Ectodermal cell (in vitro differentiated cells): ENCODE data around the gene CASTOR1.

Experiments used
- H3K27ac ChIP-seq: 2 replicates; pipeline ENCODE4 v1.7.0; 2013; ENCODE audit warnings: mild to moderate bottlenecking, low read depth, low read length; ENCODE audit not compliant: insufficient read depth, poor library complexity, severe bottlenecking
- H3K27me3 ChIP-seq: 2 replicates; pipeline ENCODE4 v1.7.0; 2013; ENCODE audit warnings: mild to moderate bottlenecking, low read length; ENCODE audit not compliant: insufficient read depth, control insufficient read depth, poor library complexity, severe bottlenecking
- H3K36me3 ChIP-seq: one replicate; pipeline ENCODE4 v1.7.0; 2013; ENCODE audit warnings: low read length; ENCODE audit not compliant: control insufficient read depth, insufficient read depth
- H3K4me1 ChIP-seq: one replicate; pipeline ENCODE4 v1.7.0; 2013; ENCODE audit warnings: low read length; ENCODE audit not compliant: control insufficient read depth, insufficient read depth
- H3K4me3 ChIP-seq: 2 replicates; pipeline ENCODE4 v1.7.0; 2013; ENCODE audit warnings: low read depth, low read length, control low read depth; ENCODE audit not compliant: insufficient read depth
- H3K9me3 ChIP-seq: 2 replicates; pipeline ENCODE4 v1.7.0; 2013; ENCODE audit warnings: mild to moderate bottlenecking, low read length, moderate library complexity; ENCODE audit not compliant: control insufficient read depth
- WGBS, 2 experiments: methylation state at CpG; one replicate each; pipeline ENCODE4 v1.1.7; 2013; ENCODE audit warnings: missing lambda C conversion rate in 2 of 2; 5-methylcytosine and 5-hydroxymethylcytosine counted together

CASTOR1 gene

GRCh38 chr22:30265131-30265720, 24.1 kb downstream of the CASTOR1 start:
- WGBS, 2 experiments, result 92 to 94% methylated on average over 9 of the region's 9 CpGs

GRCh38 chr22:30263883-30264282, 25.4 kb downstream of the CASTOR1 start:
- no peaks in the 10 kb centered on the region for H3K9me3 ChIP-seq
- no peak overlapping the region for H3K27ac ChIP-seq
- H3K36me3 ChIP-seq, result no peaks in the 10 kb centered on the region
- peaks cover 6% of the 10 kb centered on the region for H3K27me3 ChIP-seq
- whole genome bisulfite sequencing, 2 experiments, result 90 to 94% methylated on average over 17 of the region's 17 CpGs
- peaks cover 4% of the 10 kb centered on the region for H3K4me1 ChIP-seq
- H3K4me3 ChIP-seq, result no peak overlapping the region

More at GRCh38 chr22:30265131-30265720, 24.1 kb downstream of the CASTOR1 start:
- Histone ChIP-seq H3K9me3 (no peaks in the 10 kb centered on the region), H3K36me3 (no peaks in the 10 kb centered on the region), H3K4me3 (no peak overlapping the region), H3K27ac (no peak overlapping the region), H3K27me3 (peaks cover 6% of the 10 kb centered on the region), H3K4me1 (peaks cover 4% of the 10 kb centered on the region)

GRCh38 chr22:30262917-30263741, 26.2 kb downstream of the CASTOR1 start:
- no peaks in the 10 kb centered on the region for H3K36me3 ChIP-seq
- no peak overlapping the region for H3K27ac ChIP-seq
- H3K27me3 ChIP-seq, result peaks cover 6% of the 10 kb centered on the region
- 46 to 48% methylated on average over 27 of the region's 27 CpGs for WGBS, 2 experiments
- H3K4me3 ChIP-seq, result no peak overlapping the region
- no peaks in the 10 kb centered on the region for H3K9me3 ChIP-seq
- H3K4me1 ChIP-seq, result peaks cover 4% of the 10 kb centered on the region

GRCh38 chr22:30262112-30262511, 27.2 kb downstream of the CASTOR1 start:
- H3K9me3 ChIP-seq, result no peaks in the 10 kb centered on the region
- no peak overlapping the region for H3K27ac ChIP-seq
- peaks cover 6% of the 10 kb centered on the region for H3K27me3 ChIP-seq
- H3K4me3 ChIP-seq, result no peak overlapping the region
- 93 to 95% methylated on average over 4 of the region's 4 CpGs for WGBS, 2 experiments
- peaks cover 4% of the 10 kb centered on the region for H3K4me1 ChIP-seq
- no peaks in the 10 kb centered on the region for H3K36me3 ChIP-seq

- WGBS, 2 experiments, result 88 to 89% methylated on average over 8 of the region's 8 CpGs
- H3K36me3 ChIP-seq, result no peaks in the 10 kb centered on the region
These were observed 28.2 kb downstream of the CASTOR1 start for GRCh38 chr22:30261134-30261533.

GRCh38 chr22:30260682-30261081, 28.6 kb downstream of the CASTOR1 start:
- Histone ChIP-seq H3K9me3 (no peaks in the 10 kb centered on the region), H3K27me3 (peaks cover 6% of the 10 kb centered on the region), H3K36me3 (no peaks in the 10 kb centered on the region), H3K4me3 (no peak overlapping the region), H3K4me1 (peaks cover 4% of the 10 kb centered on the region), H3K27ac (no peak overlapping the region)
- WGBS, 2 experiments, result 89 to 90% methylated on average over 8 of the region's 8 CpGs

More at GRCh38 chr22:30261134-30261533, 28.2 kb downstream of the CASTOR1 start:
- Histone ChIP-seq H3K27ac (no peak overlapping the region), H3K27me3 (peaks cover 6% of the 10 kb centered on the region), H3K4me1 (peaks cover 4% of the 10 kb centered on the region), H3K4me3 (no peak overlapping the region), H3K9me3 (no peaks in the 10 kb centered on the region)

GRCh38 chr22:30260276-30260675, 29.0 kb downstream of the CASTOR1 start:
- peaks cover 6% of the 10 kb centered on the region for H3K27me3 ChIP-seq
- WGBS, 2 experiments, result 91 to 92% methylated on average over 11 of the region's 11 CpGs
- H3K4me3 ChIP-seq, result no peak overlapping the region
- H3K36me3 ChIP-seq, result no peaks in the 10 kb centered on the region
- no peak overlapping the region for H3K27ac ChIP-seq
- no peaks in the 10 kb centered on the region for H3K9me3 ChIP-seq
- H3K4me1 ChIP-seq, result peaks cover 4% of the 10 kb centered on the region

- Histone ChIP-seq H3K9me3 (no peaks in the 10 kb centered on the region), H3K4me1 (peaks cover 5% of the 10 kb centered on the region), H3K4me3 (no peak overlapping the region), H3K27me3 (no peaks in the 10 kb centered on the region), H3K27ac (no peak overlapping the region), H3K36me3 (no peaks in the 10 kb centered on the region)
- 68 to 79% methylated on average over 6 of the region's 6 CpGs for WGBS, 2 experiments
These were observed 35.0 kb downstream of the CASTOR1 start for GRCh38 chr22:30254314-30254713.

- Histone ChIP-seq H3K4me3 (no peak overlapping the region), H3K4me1 (peaks cover 13% of the 10 kb centered on the region), H3K36me3 (no peaks in the 10 kb centered on the region), H3K27ac (no peak overlapping the region), H3K9me3 (no peaks in the 10 kb centered on the region), H3K27me3 (peaks cover 1% of the 10 kb centered on the region)
- 76 to 77% methylated on average over 22 of the region's 22 CpGs for WGBS, 2 experiments
These were observed 36.0 kb downstream of the CASTOR1 start for GRCh38 chr22:30253205-30253852.
